Uterus (tissue), 2 donors: ENCODE data around the gene FTCDNL1.

Experiments used
- POLR2A ChIP-seq, 2 donors: fragments of 450-650 bp; IDR thresholded peaks; one replicate each; pipeline ENCODE4 v1.6.1; 2016; ENCODE audit warnings: antibody characterized with exemption in 2 of 2, mild to moderate bottlenecking in 1 of 2, moderate library complexity in 1 of 2
- TF ChIP-seq, protein P1 (sequence below), 4 experiments: fragments of 200-600 bp in 2 of 4; fragments of 450-650 bp in 2 of 4; sonication (generic) in 2 of 4; IDR thresholded peaks; one replicate each; pipeline ENCODE4 v1.5.1; 2016 to 2019; ENCODE audit warnings: antibody characterized with exemption in 4 of 4, mild to moderate bottlenecking in 2 of 4, moderate library complexity in 1 of 4

DNA sequence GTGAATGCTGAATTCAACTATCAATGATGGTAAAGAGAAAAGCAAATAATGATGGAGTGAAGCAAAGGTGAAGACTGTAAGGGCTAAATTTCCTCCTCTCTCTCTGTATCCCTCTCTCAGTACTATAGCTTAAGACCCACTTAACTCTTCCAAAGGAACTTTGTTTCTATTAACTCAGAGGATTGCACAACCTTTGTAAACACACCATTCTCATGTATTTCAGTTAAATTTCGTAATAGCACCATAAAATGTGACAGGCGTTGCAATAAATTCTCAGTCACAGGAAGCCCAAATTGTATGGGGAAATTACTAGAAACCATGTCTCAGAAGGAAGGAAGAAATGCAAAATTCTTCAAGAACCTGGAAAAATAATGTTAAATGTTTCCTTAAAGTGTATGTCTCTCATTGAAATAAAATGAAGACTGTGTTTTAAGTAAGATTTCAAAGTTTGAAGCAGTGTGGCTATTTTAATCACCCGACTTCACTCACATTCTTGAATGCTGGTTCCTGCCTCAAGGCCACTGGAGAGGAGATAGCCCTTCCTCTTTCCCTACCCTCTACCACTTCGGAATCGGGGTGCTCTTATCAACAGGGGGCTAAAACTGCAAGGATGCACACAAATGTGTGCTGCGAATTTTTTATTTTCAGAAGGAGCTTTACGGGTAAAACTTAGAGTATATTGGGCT is 112.1 kb downstream of the FTCDNL1 start:
- TF ChIP-seq, protein P1, sequence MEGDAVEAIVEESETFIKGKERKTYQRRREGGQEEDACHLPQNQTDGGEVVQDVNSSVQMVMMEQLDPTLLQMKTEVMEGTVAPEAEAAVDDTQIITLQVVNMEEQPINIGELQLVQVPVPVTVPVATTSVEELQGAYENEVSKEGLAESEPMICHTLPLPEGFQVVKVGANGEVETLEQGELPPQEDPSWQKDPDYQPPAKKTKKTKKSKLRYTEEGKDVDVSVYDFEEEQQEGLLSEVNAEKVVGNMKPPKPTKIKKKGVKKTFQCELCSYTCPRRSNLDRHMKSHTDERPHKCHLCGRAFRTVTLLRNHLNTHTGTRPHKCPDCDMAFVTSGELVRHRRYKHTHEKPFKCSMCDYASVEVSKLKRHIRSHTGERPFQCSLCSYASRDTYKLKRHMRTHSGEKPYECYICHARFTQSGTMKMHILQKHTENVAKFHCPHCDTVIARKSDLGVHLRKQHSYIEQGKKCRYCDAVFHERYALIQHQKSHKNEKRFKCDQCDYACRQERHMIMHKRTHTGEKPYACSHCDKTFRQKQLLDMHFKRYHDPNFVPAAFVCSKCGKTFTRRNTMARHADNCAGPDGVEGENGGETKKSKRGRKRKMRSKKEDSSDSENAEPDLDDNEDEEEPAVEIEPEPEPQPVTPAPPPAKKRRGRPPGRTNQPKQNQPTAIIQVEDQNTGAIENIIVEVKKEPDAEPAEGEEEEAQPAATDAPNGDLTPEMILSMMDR (IDR thresholded peaks at IDR 0.05) = no peak
- TF ChIP-seq POLR2A (IDR thresholded peaks at IDR 0.05) = no peak
